Measurements from ENCODE around the gene MATN4. TPM values are rescaled to one million over a fixed set of nuclear protein-coding genes. Genes with fewer than 3 reads are reported as not detected.

The MATN4 gene
- total and polyA plus RNA-seq, 2 of the 13 experiments (the other 11 are each of a cell fraction or from before 2014, with no cell fraction given) = not detected

DNA sequence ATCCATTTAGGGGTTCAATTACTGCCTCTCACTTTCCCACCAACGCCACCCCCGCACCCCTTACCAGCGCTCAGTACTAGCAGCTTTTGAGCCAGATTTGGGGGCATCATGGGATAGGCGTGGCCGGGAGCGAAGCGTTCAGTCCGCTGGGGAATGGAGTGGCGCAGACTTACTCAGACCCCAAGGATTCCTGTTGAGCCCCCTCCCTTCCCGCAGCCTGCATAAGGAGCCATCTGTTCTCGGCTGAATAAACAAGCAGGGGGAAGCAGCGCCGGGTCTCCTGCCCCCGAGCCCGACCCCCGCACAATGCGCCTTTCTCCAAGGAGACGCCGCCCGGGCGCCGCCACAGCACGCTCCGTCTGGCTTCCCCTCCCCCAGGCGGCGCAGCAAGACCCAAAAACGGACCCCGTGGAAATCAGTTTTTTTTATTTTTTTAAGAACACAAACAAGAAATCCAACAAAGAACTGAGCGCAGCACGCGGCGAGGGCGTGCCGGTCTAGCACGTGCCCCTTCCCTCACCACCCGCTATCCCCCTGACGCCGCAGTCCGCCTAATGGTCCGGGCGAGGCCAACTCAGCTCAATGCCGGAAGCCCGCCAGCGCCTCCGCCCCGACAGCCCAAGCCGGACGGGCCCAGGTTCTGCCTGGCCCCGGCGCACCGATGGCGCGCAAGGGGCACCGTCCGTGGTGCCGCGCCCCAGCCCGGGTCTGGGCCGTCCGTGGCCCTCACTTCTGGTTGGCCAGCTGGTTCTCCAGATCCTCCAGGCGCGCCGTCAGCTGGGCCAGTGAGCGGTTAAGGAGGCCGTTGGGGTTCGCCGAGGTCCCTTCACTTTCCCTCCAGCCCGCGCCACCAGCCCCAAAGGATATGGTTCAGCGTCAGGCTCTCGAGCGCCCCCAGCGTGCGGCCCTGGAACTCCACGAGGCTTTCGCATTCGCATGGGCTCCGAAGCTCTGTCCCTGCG, 14.8 kb downstream of the MATN4 start (continued):
- TF ChIP-seq HNRNPLL (IDR thresholded peaks at IDR 0.05; ENCODE audit: low read depth, low read length, poor library complexity, severe bottlenecking) (peak; percentile 53), RNF219 (CRISPR knock-in tag; IDR thresholded peaks at IDR 0.05) (no peak), NONO (IDR thresholded peaks at IDR 0.05) (no peak), NONO (CRISPR knock-in tag; conservative IDR thresholded peaks at IDR 0.05) (peak; percentile 46; the same call in 1 of the 2 replicates), ZFAT (CRISPR knock-in tag; conservative IDR thresholded peaks at IDR 0.05) (0 out of 2 replicates have a peak, but pooled peaks have one; percentile 25), RBFOX2 (IDR thresholded peaks at IDR 0.05; ENCODE audit: low read depth, low read length) (no peak), MEIS2 (CRISPR knock-in tag; IDR thresholded peaks at IDR 0.05) (0 out of 2 replicates have a peak, but pooled peaks have one; percentile 51), ZNF17 (CRISPR knock-in tag; IDR thresholded peaks at IDR 0.05) (no peak), PPARG (CRISPR knock-in tag; conservative IDR thresholded peaks at IDR 0.05) (no peak)
- TF ChIP-seq, protein P1, sequence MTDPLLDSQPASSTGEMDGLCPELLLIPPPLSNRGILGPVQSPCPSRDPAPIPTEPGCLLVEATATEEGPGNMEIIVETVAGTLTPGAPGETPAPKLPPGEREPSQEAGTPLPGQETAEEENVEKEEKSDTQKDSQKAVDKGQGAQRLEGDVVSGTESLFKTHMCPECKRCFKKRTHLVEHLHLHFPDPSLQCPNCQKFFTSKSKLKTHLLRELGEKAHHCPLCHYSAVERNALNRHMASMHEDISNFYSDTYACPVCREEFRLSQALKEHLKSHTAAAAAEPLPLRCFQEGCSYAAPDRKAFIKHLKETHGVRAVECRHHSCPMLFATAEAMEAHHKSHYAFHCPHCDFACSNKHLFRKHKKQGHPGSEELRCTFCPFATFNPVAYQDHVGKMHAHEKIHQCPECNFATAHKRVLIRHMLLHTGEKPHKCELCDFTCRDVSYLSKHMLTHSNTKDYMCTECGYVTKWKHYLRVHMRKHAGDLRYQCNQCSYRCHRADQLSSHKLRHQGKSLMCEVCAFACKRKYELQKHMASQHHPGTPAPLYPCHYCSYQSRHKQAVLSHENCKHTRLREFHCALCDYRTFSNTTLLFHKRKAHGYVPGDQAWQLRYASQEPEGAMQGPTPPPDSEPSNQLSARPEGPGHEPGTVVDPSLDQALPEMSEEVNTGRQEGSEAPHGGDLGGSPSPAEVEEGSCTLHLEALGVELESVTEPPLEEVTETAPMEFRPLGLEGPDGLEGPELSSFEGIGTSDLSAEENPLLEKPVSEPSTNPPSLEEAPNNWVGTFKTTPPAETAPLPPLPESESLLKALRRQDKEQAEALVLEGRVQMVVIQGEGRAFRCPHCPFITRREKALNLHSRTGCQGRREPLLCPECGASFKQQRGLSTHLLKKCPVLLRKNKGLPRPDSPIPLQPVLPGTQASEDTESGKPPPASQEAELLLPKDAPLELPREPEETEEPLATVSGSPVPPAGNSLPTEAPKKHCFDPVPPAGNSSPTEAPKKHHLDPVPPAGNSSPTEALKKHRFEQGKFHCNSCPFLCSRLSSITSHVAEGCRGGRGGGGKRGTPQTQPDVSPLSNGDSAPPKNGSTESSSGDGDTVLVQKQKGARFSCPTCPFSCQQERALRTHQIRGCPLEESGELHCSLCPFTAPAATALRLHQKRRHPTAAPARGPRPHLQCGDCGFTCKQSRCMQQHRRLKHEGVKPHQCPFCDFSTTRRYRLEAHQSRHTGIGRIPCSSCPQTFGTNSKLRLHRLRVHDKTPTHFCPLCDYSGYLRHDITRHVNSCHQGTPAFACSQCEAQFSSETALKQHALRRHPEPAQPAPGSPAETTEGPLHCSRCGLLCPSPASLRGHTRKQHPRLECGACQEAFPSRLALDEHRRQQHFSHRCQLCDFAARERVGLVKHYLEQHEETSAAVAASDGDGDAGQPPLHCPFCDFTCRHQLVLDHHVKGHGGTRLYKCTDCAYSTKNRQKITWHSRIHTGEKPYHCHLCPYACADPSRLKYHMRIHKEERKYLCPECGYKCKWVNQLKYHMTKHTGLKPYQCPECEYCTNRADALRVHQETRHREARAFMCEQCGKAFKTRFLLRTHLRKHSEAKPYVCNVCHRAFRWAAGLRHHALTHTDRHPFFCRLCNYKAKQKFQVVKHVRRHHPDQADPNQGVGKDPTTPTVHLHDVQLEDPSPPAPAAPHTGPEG (CRISPR knock-in tag; IDR thresholded peaks at IDR 0.05) = peak; percentile 35; the same call in 1 of the 2 replicates
- TF ChIP-seq, protein P2, sequence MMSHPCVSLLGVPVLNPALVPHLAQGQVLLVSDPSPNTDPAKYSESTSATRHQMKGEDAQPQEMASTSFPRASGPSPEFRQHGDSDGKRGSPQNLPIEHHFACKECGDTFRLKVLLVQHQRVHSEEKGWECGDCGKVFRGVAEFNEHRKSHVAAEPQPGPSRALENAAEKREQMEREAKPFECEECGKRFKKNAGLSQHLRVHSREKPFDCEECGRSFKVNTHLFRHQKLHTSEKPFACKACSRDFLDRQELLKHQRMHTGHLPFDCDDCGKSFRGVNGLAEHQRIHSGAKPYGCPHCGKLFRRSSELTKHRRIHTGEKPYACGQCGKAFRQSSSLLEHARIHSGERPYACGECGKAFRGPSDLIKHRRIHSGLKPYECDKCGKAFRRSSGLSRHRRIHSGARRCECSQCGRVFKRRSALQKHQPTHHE (CRISPR knock-in tag; IDR thresholded peaks at IDR 0.05; ENCODE audit: borderline replicate concordance) = 0 out of 2 replicates have a peak, but pooled peaks have one; percentile 41
- TF ChIP-seq, protein P3, sequence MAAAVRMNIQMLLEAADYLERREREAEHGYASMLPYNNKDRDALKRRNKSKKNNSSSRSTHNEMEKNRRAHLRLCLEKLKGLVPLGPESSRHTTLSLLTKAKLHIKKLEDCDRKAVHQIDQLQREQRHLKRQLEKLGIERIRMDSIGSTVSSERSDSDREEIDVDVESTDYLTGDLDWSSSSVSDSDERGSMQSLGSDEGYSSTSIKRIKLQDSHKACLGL (CRISPR knock-in tag; IDR thresholded peaks at IDR 0.05) = peak; percentile 32; the same call in 1 of the 2 replicates
